H1 (cell line): ENCODE results near the gene TSFM. TPM values are rescaled to one million over a fixed set of nuclear protein-coding genes. Genes with fewer than 3 reads are reported as not detected.

Source experiments
- BRCA1 ChIP-seq: IDR thresholded peaks from 2 replicates; pipeline ENCODE4 v1.6.1; 2012; ENCODE audit warnings: low read depth, low read length, improper control_type of control experiment
- CREB1 ChIP-seq: IDR thresholded peaks from 2 replicates; pipeline ENCODE4 v1.6.1; 2012; ENCODE audit warnings: inconsistent platforms
- FOSL1 ChIP-seq: IDR thresholded peaks from 2 replicates; pipeline ENCODE4 v1.6.1; 2011; ENCODE audit warnings: mild to moderate bottlenecking, low read depth, low read length, moderate library complexity; ENCODE audit not compliant: insufficient read depth
- GTF2F1 ChIP-seq: IDR thresholded peaks from 2 replicates; pipeline ENCODE4 v1.6.1; 2012; ENCODE audit warnings: low read depth, low read length, improper control_type of control experiment, borderline replicate concordance
- JUN ChIP-seq: IDR thresholded peaks from 2 replicates; pipeline ENCODE4 v1.6.1; 2011; ENCODE audit warnings: low read depth, mild to moderate bottlenecking, improper control_type of control experiment, low read length
- MAX ChIP-seq: IDR thresholded peaks from 2 replicates; pipeline ENCODE4 v1.6.1; 2012; ENCODE audit warnings: inconsistent platforms
- PHF8 ChIP-seq: fragments of 200-600 bp; sonication (generic); conservative IDR thresholded peaks from 2 replicates; pipeline ENCODE4 v1.7.1; 2012; ENCODE audit warnings: low read depth, mild to moderate bottlenecking, inconsistent platforms, low read length, moderate library complexity
- POU5F1 ChIP-seq: IDR thresholded peaks from 2 replicates; pipeline ENCODE4 v1.6.1; 2011; ENCODE audit warnings: low read depth, mild to moderate bottlenecking, low read length, moderate library complexity
- RAD21 ChIP-seq, 2 experiments: IDR thresholded peaks in 1 of 2; conservative IDR thresholded peaks in 1 of 2; 2 replicates each; pipeline ENCODE4 v1.6.1; 2011; ENCODE audit warnings: low read depth in 2 of 2, low read length in 2 of 2, improper control_type of control experiment in 1 of 2, inconsistent platforms in 1 of 2, mild to moderate bottlenecking in 1 of 2, moderate library complexity in 1 of 2
- RBBP5 ChIP-seq: IDR thresholded peaks from 2 replicates; pipeline ENCODE4 v1.7.1; 2012; ENCODE audit warnings: low read depth, mild to moderate bottlenecking, inconsistent platforms, low read length, moderate library complexity, borderline replicate concordance
- RNF2 ChIP-seq: fragments of 200-900, 300-1000 bp; sonication (generic); IDR thresholded peaks from 2 replicates; pipeline ENCODE4 v1.7.1; 2016; ENCODE audit warnings: borderline replicate concordance, low read depth, mild to moderate bottlenecking, antibody characterized with exemption, low read length; ENCODE audit not compliant: poor library complexity, severe bottlenecking; ENCODE audit errors: missing control alignments
- RXRA ChIP-seq: IDR thresholded peaks from 2 replicates; pipeline ENCODE4 v1.6.1; 2011; ENCODE audit warnings: low read depth, mild to moderate bottlenecking, low read length, moderate library complexity; ENCODE audit not compliant: insufficient read depth
- SP1 ChIP-seq: IDR thresholded peaks from 2 replicates; pipeline ENCODE4 v1.6.1; 2011; ENCODE audit warnings: low read depth, low read length
- SP4 ChIP-seq: IDR thresholded peaks from 2 replicates; pipeline ENCODE4 v1.6.1; 2012; ENCODE audit warnings: low read length, inconsistent platforms
- SRF ChIP-seq: IDR thresholded peaks from 2 replicates; pipeline ENCODE4 v1.6.1; 2011; ENCODE audit warnings: mild to moderate bottlenecking, low read depth, low read length, moderate library complexity
- TAF1 ChIP-seq: IDR thresholded peaks from 2 replicates; pipeline ENCODE4 v1.6.1; 2011; ENCODE audit warnings: mild to moderate bottlenecking, low read depth, low read length
- TEAD4 ChIP-seq: IDR thresholded peaks from 2 replicates; pipeline ENCODE4 v1.6.1; 2012; ENCODE audit warnings: low read depth, low read length, inconsistent platforms, mixed read lengths
- polyA plus RNA-seq, 7 experiments: library from polyadenylated mRNA; depleted of rRNA in 3 of 7; stranded (reverse) in 5 of 7; unstranded in 2 of 7; fragments of >200 nt in 5 of 7; fragments of 200-250 nt in 2 of 7; gene quantifications; 1 replicate in 5 of 7; 2 replicates in 1 of 7; 4 replicates in 1 of 7; pipeline versions ENCODE4 v1.2.1 to v1.2.3, GENCODE V29; 2011 to 2013; ENCODE audit warnings: missing spikeins in 2 of 7, mixed read lengths in 2 of 7
- total RNA-seq: library from RNA; stranded (reverse); fragmentation: NEBNext Ultra II Directional; extraction: Animal tissue kit (Norgen Biotek cat#: 25700); gene quantifications from 2 replicates; pipeline ENCODE4 v1.2.1, GENCODE V29; 2021
- TF ChIP-seq, protein P1 (sequence below): IDR thresholded peaks from 2 replicates; pipeline ENCODE4 v1.6.1; 2012; ENCODE audit warnings: low read length, inconsistent platforms
- TF ChIP-seq, protein P2 (sequence below), 3 experiments: IDR thresholded peaks; 1 replicate in 2 of 3; 2 replicates in 1 of 3; pipeline versions ENCODE4 v1.5.1 to v1.6.1; 2011; ENCODE audit warnings: low read length in 3 of 3, mild to moderate bottlenecking in 3 of 3, inconsistent platforms in 2 of 3, low read depth in 1 of 3, moderate library complexity in 1 of 3; ENCODE audit not compliant: insufficient read depth in 1 of 3; ENCODE audit errors: control extremely low read depth in 1 of 3

The TSFM gene
- total and polyA plus RNA-seq, 2 of the 8 experiments (the other 6 are each of a cell fraction or from before 2014, with no cell fraction given) = 17.4 to 49.8 TPM

DNA sequence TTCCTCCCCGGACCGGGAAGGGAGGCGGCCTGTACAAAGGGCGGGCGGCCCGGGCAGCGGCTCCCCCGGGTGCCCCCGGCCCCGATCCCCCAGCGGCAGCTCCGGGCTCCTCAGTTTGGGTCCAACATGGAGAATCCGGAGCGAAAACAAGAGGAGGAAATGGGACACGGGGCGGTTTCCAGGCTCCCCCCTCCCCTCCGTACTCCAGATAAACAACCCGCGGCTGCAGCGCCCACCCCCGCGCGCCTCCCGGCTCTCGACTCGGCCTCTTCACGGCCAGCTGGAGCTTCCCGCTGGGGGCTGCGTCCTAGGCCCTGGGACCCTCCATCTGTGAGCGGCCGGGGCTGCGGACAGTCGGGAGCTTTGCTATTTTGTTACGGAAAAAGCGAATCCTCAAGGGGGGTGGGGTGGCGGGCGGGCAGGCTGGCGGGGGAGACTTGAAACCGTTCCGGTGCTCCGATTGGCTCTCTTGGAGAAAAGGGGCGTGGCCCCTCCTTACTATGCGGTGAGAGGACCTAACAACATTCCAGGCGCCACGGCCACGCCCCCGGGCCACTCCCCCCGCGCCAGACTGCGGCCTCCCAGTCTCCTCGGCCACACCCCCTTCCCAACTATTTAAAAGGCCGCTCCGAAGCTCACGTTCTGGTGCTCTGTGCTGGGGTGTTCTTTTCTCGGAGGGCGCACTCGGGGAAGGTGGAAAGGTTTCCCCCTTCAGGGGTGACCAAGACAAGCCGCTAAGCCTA lies 64.2 kb downstream of the TSFM start, which contains the start of gene CTDSP2 (continued):
- TF ChIP-seq, protein P1, sequence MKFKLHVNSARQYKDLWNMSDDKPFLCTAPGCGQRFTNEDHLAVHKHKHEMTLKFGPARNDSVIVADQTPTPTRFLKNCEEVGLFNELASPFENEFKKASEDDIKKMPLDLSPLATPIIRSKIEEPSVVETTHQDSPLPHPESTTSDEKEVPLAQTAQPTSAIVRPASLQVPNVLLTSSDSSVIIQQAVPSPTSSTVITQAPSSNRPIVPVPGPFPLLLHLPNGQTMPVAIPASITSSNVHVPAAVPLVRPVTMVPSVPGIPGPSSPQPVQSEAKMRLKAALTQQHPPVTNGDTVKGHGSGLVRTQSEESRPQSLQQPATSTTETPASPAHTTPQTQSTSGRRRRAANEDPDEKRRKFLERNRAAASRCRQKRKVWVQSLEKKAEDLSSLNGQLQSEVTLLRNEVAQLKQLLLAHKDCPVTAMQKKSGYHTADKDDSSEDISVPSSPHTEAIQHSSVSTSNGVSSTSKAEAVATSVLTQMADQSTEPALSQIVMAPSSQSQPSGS = no peak
- peak; percentile 11; a peak in 1 of 4 replicates for TF ChIP-seq RAD21 (IDR thresholded peaks at IDR 0.05 in 1 of 2, conservative IDR thresholded peaks at IDR 0.05 in 1 of 2; ENCODE audit: low read depth in 2 of 2, low read length in 2 of 2)
- TF ChIP-seq, protein P2, sequence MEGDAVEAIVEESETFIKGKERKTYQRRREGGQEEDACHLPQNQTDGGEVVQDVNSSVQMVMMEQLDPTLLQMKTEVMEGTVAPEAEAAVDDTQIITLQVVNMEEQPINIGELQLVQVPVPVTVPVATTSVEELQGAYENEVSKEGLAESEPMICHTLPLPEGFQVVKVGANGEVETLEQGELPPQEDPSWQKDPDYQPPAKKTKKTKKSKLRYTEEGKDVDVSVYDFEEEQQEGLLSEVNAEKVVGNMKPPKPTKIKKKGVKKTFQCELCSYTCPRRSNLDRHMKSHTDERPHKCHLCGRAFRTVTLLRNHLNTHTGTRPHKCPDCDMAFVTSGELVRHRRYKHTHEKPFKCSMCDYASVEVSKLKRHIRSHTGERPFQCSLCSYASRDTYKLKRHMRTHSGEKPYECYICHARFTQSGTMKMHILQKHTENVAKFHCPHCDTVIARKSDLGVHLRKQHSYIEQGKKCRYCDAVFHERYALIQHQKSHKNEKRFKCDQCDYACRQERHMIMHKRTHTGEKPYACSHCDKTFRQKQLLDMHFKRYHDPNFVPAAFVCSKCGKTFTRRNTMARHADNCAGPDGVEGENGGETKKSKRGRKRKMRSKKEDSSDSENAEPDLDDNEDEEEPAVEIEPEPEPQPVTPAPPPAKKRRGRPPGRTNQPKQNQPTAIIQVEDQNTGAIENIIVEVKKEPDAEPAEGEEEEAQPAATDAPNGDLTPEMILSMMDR (IDR thresholded peaks at IDR 0.05; ENCODE audit: control extremely low read depth in 1 of 3, insufficient read depth in 1 of 3, low read depth in 1 of 3, low read length in 3 of 3) = no peak
- TF ChIP-seq RNF2 = no peak
- TF ChIP-seq TAF1 = peak; percentile 80
- no peak for TF ChIP-seq POU5F1
- no peak for TF ChIP-seq JUN
- peak; percentile 92 for TF ChIP-seq SP4
- TF ChIP-seq RXRA = no peak
- TF ChIP-seq SRF = no peak
- no peak for TF ChIP-seq MAX
- TF ChIP-seq BRCA1 = no peak
- TF ChIP-seq PHF8 = peak; percentile 49; the same call in 1 of the 2 replicates
- peak; percentile 57; the same call in 1 of the 2 replicates for TF ChIP-seq RBBP5
- TF ChIP-seq CREB1 = peak; percentile 24
- TF ChIP-seq TEAD4 = peak; percentile 98
- no peak for TF ChIP-seq GTF2F1
- TF ChIP-seq FOSL1 = no peak
- TF ChIP-seq SP1 = peak; percentile 72
